ENCODE data around the gene NOTCH2.
A peak's percentile ranks its signal among the peaks of the same experiment; 100 is the strongest.
"Not testable (repeated sequence)": the region's sequence is repeated elsewhere in the genome, so short reads cannot be mapped to it uniquely, and the experiment has no call there.

The NOTCH2 gene

GRCh38 chr1:120096981-120097545 lies 27.6 kb upstream of the NOTCH2 start:
- CTCF ChIA-PET; H3K9me3 ChIP-seq (ENCODE audit: control insufficient read depth, insufficient read depth, low read depth, low read length); H3K36me3 ChIP-seq (ENCODE audit: control insufficient read depth in 2 of 2, insufficient read depth in 1 of 2, low read length in 2 of 2); H3K4me3 ChIP-seq (ENCODE audit: low read depth, low read length); H3K4me1 ChIP-seq (ENCODE audit: control insufficient read depth, insufficient read depth, low read length); H3K27ac ChIP-seq (ENCODE audit: extremely low read depth, low read depth, low read length); POLR2A ChIA-PET: not testable (repeated sequence)

- CTCF ChIA-PET; H3K9me3 ChIP-seq (ENCODE audit: control insufficient read depth, insufficient read depth, low read depth, low read length); H3K4me1 ChIP-seq (ENCODE audit: control insufficient read depth, insufficient read depth, low read length); POLR2A ChIA-PET; H3K36me3 ChIP-seq (ENCODE audit: control insufficient read depth in 2 of 2, insufficient read depth in 1 of 2, low read length in 2 of 2); H3K4me3 ChIP-seq (ENCODE audit: low read depth, low read length); H3K27ac ChIP-seq (ENCODE audit: extremely low read depth, low read depth, low read length): not testable (repeated sequence)
These were observed 24.2 kb upstream of the NOTCH2 start for GRCh38 chr1:120093548-120094181.

GRCh38 chr1:120092232-120093218 lies 23.1 kb upstream of the NOTCH2 start:
- H3K9me3 ChIP-seq (ENCODE audit: control insufficient read depth, insufficient read depth, low read depth, low read length); CTCF ChIA-PET; POLR2A ChIA-PET; H3K36me3 ChIP-seq (ENCODE audit: control insufficient read depth in 2 of 2, insufficient read depth in 1 of 2, low read length in 2 of 2); H3K4me3 ChIP-seq (ENCODE audit: low read depth, low read length); H3K4me1 ChIP-seq (ENCODE audit: control insufficient read depth, insufficient read depth, low read length); H3K27ac ChIP-seq (ENCODE audit: extremely low read depth, low read depth, low read length): not testable (repeated sequence)

- H3K36me3 ChIP-seq (ENCODE audit: control insufficient read depth in 2 of 2, insufficient read depth in 1 of 2, low read length in 2 of 2); POLR2A ChIA-PET; H3K4me1 ChIP-seq (ENCODE audit: control insufficient read depth, insufficient read depth, low read length); H3K27ac ChIP-seq (ENCODE audit: extremely low read depth, low read depth, low read length); H3K4me3 ChIP-seq (ENCODE audit: low read depth, low read length); CTCF ChIA-PET; H3K9me3 ChIP-seq (ENCODE audit: control insufficient read depth, insufficient read depth, low read depth, low read length): not testable (repeated sequence)
These were observed 21.4 kb upstream of the NOTCH2 start for GRCh38 chr1:120090830-120091229.

GRCh38 chr1:120087959-120088358 lies 18.5 kb upstream of the NOTCH2 start:
- H3K9me3 ChIP-seq (ENCODE audit: control insufficient read depth, insufficient read depth, low read depth, low read length); H3K4me3 ChIP-seq (ENCODE audit: low read depth, low read length); CTCF ChIA-PET; H3K4me1 ChIP-seq (ENCODE audit: control insufficient read depth, insufficient read depth, low read length); H3K36me3 ChIP-seq (ENCODE audit: control insufficient read depth in 2 of 2, insufficient read depth in 1 of 2, low read length in 2 of 2); POLR2A ChIA-PET; H3K27ac ChIP-seq (ENCODE audit: extremely low read depth, low read depth, low read length): not testable (repeated sequence)

- H3K9me3 ChIP-seq (ENCODE audit: control insufficient read depth, insufficient read depth, low read depth, low read length); H3K4me1 ChIP-seq (ENCODE audit: control insufficient read depth, insufficient read depth, low read length); POLR2A ChIA-PET; CTCF ChIA-PET; H3K27ac ChIP-seq (ENCODE audit: extremely low read depth, low read depth, low read length); H3K36me3 ChIP-seq (ENCODE audit: control insufficient read depth in 2 of 2, insufficient read depth in 1 of 2, low read length in 2 of 2); H3K4me3 ChIP-seq (ENCODE audit: low read depth, low read length): not testable (repeated sequence)
These were observed 405 bp upstream of the NOTCH2 start for GRCh38 chr1:120069920-120070214.

- H3K36me3 ChIP-seq (ENCODE audit: control insufficient read depth in 2 of 2, insufficient read depth in 1 of 2, low read length in 2 of 2); POLR2A ChIA-PET; CTCF ChIA-PET; H3K9me3 ChIP-seq (ENCODE audit: control insufficient read depth, insufficient read depth, low read depth, low read length); H3K4me1 ChIP-seq (ENCODE audit: control insufficient read depth, insufficient read depth, low read length): not testable (repeated sequence)
- peak overlapping the region; percentile 52 for H3K4me3 ChIP-seq (ENCODE audit: low read depth, low read length)
- H3K27ac ChIP-seq (ENCODE audit: extremely low read depth, low read depth, low read length), result peak overlapping the region; percentile 24; the same call in 1 of the 2 replicates
These were observed 787 bp downstream of the NOTCH2 start for GRCh38 chr1:120068683-120069066.

GRCh38 chr1:120048208-120048607 lies 21.3 kb downstream of the NOTCH2 start:
- H3K27ac ChIP-seq (ENCODE audit: extremely low read depth, low read depth, low read length); POLR2A ChIA-PET; H3K4me3 ChIP-seq (ENCODE audit: low read depth, low read length); H3K36me3 ChIP-seq (ENCODE audit: control insufficient read depth in 2 of 2, insufficient read depth in 1 of 2, low read length in 2 of 2); CTCF ChIA-PET; H3K4me1 ChIP-seq (ENCODE audit: control insufficient read depth, insufficient read depth, low read length); H3K9me3 ChIP-seq (ENCODE audit: control insufficient read depth, insufficient read depth, low read depth, low read length): not testable (repeated sequence)
